ENCODE results near the gene TSC22D4.
A peak's percentile ranks its signal among the peaks of the same experiment; 100 is the strongest.
"Not testable (repeated sequence)": the region's sequence is repeated elsewhere in the genome, so short reads cannot be mapped to it uniquely, and the experiment has no call there.

Gene TSC22D4

DNA sequence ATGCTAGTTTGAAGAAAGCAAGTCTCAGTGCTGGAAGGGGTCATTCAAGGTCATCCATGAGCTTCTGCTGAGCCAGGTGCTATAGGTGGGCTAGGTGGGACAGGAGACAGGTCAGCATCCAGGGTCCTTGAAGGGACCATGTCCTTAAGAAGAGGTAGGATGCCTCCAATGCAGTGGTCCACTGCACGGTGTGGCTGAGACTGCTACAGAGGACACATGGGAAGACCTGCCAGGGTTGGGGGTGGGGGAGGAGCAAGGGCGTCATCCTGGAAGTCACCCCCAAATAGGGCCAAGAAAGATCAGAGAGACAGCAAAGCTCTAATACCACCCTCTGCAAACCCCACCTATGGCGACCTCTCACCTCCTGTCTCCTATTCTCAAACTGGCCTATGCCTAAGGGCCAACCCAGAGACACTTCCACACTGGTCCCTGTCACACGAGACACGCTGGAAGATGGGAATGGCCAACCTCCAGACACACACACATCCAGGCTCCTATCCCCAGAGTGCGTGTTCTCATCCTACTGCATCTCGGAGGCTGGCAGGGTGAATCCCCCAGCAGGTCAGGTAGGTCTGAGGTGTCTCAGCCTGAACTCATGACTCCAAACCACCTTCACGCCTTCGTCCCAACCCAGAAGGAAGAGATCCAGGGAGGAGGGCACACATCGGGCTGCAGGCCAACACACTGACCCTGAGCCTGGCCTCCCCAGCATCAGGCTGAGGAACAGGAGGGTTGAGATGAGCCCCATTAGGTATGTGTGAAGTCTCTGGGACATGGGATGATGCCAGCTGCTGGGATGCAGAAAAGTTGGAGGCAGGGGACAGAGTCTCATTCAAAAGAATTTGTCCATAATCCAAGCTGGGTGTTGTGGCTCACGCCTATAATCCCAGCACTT is 37.1 kb downstream of the TSC22D4 start:
- DNase-seq = no peak

DNA sequence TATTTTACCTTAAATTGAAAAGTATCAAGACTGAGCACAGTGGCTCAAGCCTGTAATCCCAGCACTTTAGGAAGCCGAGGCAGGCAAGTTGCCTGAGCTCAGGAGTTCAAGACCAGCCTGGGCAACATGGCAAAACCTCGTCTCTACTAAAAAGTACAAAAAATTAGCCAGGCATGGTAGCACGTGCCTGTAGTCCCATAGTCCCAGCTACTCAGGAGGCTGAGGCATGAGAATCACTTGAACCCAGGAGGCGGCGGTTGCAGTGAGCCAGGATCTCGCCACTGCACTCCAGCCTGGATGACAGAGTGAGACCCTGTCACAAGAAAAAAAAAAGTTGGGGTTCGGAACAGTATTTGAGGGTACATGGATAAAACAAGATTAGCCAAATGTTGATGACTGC is 39.8 kb downstream of the TSC22D4 start:
- DNase-seq = not testable (repeated sequence)

DNA sequence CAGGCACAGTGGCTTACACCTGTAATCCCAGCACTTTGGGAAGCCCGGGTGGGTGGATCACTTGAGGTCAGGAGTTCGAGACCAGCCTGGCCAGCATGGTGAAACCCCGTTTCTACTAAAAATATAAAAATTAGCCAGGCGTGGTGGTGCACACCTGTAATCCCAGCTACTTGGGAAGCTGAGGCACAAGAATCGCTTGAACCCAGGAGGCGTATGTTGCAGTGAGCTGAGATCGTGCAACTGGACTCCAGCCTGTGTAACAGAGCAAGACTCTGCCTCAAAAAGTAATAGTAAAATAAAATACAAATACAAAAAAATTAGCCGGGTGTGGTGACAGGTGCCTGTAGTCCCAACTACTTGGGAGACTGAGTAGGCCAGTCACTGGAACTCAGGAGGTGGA is 40.3 kb downstream of the TSC22D4 start:
- DNase-seq = not testable (repeated sequence)

DNA sequence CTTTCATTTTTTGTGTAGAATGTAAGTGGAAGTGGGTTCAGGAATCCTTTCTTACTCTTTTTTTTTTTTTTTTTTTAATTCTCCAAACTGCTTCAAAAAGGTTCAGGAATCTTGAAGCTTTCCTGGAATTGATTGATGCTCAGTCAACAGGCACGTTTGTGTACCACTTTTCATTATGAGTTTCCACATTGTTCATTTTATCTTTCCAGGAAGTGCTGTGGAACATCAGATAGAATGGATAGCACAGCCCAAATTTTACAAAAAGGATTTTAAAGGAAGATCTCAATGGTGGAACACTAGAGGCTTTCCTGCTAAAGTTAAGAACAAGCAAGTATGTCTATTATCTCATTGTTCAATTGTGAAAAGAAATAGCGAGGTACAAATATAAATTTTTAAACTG is 40.8 kb downstream of the TSC22D4 start:
- DNase-seq = no peak

DNA sequence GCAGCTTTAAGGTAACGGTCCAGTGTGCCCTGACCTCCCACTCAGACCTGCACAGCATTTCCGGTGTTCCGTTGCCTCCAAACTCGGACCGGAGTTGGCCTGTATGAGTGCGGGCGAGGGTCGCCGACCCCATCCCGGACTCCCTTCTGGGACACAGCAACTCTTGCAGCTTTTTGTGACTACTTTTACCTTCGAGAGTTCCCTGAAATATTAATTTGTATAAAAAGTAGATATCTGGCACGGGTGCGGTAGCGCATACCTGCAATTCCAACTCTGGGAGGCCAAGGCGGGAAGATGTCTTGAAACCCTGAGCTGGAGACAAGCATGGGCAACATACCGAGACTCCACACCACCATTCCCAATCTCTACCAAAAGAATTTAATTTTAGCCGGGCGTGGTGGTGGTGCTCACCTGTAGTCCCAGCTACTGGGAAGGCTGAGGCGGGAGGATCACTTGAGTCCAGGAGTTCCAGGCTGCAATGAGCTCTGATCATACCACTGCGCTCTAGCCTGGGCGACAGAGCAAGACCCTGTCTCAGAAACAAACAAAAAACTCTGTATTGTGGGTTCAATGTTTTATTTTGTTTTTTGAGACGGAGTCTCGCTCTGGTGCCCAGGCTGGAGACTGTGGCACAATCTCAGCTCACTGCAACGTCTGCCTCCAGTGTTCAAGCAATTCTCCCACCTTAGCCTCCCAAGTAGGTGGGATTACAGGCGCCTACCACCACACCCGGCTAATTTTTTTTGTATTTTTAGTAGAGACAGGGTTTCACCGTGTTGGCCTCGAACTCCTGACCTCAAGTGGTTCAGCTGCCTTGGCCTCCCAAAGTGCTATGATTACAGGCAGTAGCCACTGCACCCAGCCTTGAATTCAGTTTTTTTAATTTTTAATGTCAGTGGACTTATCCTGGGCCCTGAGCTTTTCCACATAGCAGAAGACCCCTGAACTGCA is 41.6 kb downstream of the TSC22D4 start:
- DNase-seq = no peak

DNA sequence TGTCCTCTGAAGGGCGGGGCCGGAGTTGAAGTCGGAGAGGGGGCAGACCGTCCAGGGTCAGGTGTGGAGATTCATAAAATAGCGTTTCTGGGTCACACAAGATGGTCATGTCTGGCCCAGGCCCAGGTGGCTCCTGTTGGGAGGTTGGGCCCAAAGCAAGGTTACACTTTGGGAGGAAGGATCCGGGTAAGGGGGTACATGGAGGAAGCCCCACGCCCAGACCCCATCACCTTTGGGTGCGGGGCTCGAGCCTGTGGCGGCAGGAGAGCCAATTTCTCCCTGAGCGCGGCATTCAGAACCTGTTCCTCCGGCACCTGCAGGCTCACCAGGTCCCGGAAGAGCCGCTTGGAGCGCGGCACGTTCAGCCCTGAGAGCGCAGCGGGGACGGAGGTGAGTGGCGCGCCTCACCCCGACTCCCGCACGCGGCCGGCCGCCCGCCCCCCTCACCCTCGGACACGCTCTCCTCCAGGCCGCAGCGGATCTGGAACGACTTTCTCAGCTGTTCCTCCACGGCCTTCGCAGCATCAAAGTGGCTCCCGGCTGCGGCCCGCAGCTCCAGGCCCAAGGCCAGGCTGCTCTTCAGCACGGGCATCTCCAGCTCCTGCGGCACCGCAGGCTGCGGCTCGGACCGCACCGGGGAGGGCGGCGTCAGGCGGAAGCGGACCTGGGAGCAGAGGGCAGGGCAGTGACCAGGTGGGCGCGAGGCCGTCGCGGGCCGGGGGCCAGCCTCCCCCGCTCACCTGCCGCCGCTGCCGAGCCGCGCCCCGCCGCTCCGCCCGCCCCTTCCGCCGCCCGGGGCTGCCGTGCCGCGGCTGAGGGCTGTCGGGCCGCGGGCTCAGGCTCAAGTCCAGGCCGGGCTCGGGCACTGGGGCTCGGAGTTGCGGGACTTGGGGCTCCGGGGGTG is 43.4 kb downstream of the TSC22D4 start:
- peak; percentile 49 for DNase-seq

DNA sequence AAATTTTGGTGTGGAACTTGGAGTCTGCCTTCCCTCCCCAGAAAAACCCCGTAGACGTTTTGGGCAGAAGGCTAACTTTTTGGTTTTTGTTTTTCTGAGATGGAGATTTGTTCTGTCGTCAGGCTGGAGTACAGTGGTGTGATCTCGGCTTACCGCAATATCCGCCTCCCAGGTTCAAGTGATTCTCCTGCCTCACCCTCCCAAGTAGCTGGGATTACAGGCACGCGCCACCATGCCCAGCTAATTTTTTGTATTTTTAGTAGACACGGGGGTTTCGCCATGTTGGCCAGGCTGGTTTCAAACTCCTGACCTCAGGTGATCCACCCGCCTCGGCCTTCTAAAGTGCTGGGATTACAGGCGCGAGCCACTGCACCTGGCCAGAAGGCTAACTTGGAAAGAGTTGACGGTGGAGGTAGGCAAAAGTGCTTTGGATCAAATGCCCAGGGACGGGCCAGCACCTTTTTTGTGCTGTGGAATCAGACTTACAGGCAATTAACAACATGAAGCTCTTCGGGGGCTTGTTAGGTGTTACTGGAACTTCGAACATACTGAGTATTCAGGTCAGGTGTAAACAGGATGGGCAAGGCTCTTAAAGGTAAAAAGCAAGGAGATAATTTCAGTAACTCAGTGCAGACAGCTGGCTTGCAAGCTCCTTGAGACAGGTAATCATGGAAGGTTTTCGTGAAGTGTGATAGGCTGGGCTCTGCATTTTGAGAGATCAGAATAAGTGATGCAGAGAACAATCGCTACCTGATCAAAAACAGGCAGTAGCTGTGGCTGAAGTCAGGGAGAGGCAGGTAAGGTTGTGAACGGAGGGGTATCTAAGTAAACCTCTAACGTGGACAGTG is 44.5 kb downstream of the TSC22D4 start:
- DNase-seq = no peak

DNA sequence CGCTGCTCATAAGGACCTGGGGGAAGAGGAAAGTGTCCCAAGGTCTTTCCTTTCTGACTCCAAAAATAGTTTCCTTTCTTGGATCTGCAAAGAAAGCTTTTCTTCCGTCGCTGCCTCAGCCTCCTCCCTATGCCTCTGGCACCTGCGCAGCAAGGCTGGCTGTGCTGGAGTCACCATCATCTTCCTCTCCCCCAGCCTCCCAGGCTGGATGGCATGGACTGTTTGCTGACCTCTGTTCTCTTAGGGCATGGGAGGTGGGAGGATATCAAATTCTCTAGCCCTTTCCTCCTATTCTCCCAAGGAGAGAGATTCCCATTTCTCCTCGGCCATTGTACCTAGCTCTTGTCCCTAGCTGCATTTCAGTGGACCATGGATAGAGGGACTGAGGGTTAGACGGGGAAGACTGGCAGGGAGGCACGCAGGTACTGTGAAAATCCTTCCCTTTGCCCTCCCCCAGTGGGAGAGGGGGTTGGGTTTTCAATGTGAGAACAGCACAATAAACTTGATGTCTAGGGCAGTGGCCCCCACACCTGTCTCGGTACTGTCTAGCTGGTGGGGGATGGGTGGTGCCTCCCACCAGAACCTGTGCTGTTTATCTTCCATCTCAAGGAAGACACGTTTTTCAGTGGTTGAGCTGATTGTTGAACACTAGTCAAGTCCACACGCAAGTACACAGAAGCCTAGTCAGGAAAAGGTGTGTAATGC is 45.3 kb downstream of the TSC22D4 start:
- no peak for DNase-seq

DNA sequence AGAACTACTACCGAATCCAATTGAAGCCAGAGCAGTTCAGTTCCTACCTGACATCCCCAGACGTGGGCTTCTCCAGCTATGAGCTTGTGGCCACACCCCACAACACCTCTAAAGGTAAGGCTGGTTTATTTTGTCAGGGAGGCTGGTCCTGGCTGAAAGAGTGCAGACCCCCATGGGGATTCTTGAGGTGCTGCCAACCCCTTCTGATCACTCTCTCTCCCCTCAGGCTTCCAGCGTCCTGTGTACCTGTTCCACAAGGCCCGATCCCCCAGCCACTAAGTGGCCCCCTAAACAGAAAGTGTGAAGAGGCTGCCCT is 45.8 kb downstream of the TSC22D4 start:
- DNase-seq = no peak

DNA sequence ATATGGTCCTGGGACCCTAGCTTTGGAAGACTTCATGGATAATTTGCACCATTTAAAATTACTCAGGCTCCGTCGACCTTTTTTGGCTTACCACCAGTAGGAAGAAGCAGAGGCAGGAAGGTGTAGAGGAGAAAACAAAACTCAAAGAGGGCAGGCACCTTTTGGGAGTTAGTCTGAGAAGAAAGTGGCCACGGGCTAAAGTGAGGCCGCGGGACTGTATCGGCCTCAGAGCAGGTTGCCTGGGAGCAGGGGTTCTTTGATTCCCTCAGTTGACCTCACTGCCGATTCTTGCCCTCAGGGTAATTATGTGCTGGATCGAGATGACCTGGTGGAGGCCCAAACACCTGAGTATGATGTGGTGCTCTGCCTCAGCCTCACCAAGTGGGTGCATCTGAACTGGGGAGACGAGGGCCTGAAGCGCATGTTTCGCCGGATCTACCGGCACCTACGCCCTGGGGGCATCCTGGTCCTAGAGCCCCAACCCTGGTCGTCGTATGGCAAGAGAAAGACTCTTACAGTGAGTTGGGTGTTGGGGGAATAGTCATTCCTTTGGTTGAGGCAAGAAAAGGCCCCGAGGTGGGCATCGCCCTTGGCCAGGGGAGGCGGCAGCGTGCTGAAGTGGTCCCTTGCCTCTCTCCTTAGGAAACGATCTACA is 46.3 kb downstream of the TSC22D4 start:
- no peak for DNase-seq

DNA sequence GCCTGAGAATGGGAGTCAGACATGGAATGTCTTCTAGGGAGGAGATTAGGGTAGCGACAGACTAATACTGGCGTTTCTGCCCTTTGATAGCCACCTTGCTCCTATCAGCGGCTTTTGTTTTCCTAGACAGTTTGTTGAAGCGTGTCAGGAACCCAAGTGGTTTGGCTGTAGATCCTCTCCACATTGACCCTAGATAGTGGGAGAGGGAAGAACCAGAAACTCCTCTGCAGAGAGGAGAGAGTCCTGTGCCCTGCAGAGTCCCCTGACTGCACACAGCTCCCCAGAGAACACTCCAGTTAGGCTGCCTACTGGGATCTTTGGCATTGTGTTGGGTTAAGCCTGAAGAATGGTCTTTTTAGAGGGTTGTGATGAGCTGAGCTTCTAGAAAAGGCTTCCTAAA is 47.0 kb downstream of the TSC22D4 start:
- peak; percentile 50 for DNase-seq

DNA sequence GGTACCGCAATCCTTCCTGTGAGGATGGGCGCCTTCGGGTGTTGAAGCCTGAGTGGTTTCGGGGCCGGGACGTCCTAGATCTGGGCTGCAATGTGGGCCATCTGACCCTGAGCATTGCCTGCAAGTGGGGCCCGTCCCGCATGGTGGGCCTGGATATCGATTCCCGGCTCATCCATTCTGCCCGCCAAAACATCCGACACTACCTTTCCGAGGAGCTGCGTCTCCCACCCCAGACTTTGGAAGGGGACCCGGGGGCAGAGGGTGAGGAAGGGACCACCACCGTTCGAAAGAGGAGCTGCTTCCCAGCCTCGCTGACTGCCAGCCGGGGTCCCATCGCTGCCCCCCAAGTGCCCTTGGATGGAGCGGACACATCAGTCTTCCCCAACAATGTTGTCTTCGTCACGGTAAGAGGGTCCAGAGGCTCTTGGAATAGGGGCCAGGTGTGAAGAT is 47.7 kb downstream of the TSC22D4 start:
- no peak for DNase-seq

DNA sequence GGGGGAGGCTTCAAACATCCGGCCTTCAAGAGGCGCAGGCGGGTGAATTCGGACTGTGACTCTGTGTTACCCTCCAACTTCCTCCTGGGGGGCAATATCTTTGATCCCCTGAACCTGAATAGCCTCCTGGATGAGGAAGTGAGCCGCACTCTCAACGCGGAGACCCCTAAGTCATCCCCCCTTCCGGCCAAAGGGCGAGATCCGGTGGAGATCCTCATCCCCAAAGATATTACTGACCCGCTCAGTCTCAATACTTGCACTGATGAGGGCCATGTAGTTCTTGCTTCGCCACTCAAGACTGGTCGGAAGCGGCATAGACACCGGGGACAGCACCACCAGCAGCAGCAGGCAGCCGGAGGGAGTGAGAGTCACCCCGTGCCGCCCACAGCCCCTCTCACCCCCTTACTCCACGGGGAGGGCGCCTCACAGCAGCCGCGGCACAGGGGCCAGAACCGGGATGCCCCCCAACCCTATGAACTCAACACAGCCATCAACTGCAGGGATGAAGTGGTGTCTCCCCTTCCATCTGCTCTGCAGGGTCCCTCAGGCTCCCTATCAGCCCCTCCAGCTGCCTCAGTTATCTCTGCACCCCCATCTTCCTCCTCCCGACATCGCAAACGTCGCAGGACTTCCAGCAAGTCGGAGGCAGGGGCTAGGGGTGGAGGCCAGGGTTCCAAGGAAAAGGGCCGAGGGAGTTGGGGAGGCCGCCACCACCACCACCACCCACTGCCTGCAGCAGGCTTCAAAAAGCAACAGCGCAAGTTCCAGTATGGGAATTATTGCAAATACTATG is 48.3 kb downstream of the TSC22D4 start:
- peak; percentile 36 for DNase-seq

DNA sequence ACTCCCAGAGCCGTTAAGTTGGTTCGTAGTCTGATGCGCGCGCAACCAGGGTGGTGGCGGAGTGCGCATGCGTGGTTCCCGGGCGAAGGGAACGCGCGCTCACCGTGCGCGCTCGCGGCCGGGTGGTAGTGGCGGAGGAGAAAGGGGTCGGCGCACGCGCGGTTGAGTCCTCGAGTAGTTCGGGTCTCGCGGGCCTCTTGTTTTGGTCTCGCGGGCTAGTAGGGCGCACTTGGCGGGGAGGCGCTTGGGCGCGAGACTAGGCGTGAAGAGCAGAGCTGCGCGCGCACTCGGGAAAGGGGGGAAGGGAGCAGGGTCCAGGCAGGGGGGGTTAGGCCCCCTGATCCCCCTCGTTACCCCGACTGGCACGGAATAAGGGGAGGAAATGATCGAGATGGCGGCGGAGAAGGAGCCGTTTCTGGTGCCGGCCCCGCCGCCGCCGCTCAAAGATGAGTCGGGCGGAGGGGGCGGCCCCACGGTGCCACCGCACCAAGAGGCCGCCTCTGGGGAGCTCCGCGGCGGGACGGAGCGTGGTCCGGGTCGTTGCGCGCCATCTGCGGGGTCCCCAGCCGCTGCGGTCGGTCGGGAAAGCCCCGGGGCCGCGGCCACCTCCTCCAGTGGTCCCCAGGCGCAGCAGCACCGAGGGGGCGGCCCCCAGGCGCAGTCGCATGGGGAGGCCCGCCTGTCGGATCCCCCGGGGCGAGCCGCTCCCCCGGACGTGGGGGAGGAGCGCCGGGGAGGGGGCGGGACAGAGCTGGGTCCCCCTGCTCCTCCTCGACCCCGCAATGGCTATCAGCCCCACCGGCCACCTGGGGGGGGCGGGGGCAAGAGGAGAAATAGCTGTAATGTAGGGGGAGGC is 49.1 kb downstream of the TSC22D4 start, which contains the start of gene MEPCE:
MEPCE (plus strand) TSS at position 195 of the 856 bp plus-strand sequence; CDS start at position 383, 188 bp downstream.
- peak; percentile 94 for DNase-seq

DNA sequence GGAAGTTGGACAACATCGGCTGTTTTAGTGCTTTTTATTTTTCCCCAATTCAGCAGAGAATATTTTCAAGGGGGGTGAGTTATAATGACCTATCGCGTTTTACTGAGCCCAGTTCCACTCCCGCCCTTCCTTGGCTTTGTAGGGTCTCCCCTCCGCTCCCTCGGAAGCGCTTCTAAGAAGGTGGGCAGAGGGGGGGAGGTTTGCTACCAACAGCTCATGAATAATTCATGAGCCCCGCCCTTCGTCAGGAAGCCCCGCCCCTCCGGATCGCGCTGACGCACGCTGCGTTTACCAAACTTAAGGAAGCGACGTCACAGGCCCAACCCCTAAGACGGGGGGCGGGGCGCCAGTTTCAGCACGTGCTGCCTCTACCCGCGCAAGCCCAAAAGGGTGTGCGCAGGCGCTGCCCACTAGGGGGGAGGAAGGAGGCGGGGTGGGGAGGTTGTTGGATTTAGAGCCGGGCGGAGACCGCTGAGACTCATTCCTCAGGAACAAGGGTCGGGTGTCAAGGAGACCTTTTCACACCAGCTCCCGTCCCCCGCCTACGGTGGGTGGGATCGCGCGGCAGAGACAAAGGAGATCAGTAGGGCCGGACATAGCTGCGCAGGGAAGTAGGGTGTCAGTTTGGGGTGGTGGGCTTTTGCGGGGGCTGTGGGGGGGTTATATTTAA is 49.9 kb downstream of the TSC22D4 start:
- DNase-seq = peak; percentile 99

DNA sequence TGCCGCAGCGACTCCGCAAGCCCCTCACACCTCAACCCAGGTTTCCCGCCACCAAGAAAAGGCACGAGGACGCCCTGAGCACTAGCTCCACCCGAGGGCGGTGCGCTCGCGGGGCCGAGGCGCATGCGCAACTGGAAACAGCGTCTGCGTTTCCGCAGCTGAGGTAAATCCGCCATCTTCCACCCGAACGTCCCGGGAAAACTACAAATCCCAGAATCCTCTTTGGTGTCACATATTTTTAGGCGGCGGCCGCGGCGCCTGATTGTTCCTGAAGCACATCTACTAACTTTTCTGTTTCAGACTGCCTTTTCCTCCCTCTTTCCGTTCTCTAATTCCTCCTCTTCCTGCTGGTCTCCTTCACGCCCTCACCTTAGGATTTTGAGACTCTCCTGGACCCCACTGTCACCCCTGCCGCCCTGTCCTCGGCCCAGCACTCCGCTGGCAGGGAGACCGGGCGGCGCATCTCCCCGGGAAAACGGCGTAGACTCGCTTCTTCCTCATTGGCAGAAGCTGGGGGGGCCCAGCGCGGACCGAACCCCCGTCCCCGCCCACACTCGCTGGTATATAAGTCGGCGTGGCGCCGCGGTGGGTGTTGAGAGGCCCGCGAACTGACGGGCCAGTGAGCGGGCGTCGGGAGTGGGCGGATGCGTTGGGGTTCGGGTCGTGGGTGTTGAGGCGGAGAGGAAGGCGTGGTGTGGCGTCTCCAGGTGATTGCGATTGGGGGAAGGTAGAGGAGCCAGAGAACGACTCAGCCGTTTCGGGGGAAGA is 50.6 kb downstream of the TSC22D4 start, which contains the start of gene ZCWPW1:
ZCWPW1 (minus strand) TSS at position 505 of the 768 bp plus-strand sequence. CDS start 8,054 bp downstream, outside the sequence.
- peak; percentile 98 for DNase-seq

DNA sequence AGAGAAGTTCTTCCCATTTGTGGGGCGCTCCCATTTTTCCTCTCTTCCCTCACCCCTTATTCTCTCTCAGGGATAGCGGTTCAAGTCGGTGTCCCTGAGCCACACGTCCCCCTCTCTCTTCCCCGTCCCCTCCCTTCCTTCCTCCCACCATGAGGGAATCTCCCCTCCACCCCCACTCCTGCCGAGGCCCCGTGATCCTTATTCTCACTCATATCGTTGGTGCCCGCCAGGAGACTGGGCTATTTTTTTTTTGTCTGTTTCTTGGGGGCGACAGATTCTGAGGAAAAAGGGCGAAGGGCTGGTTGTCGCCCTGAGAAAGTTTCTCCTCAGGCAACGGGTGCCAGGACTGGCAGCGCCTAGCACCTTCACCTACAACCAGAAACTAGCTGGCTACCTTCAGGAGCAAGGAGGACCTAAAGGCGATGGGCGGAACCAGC is 51.2 kb downstream of the TSC22D4 start:
- no peak for DNase-seq
